ENCODE measurements around the gene HOXB6.

The HOXB6 gene

GRCh38 chr17:48565022-48565554 is 39.7 kb downstream of the HOXB6 start:
- no peak for DNase-seq

GRCh38 chr17:48564188-48565021 is 40.4 kb downstream of the HOXB6 start:
- DNase-seq = peak; percentile 35

- no peak for DNase-seq
Measured at GRCh38 chr17:48563867-48564187, 41.0 kb downstream of the HOXB6 start.

GRCh38 chr17:48563385-48563838 is 41.4 kb downstream of the HOXB6 start:
- DNase-seq = no peak

GRCh38 chr17:48562934-48563333 is 41.9 kb downstream of the HOXB6 start:
- no peak for DNase-seq

GRCh38 chr17:48561884-48562810 is 42.6 kb downstream of the HOXB6 start:
- DNase-seq = no peak

- no peak for DNase-seq
Measured at GRCh38 chr17:48559840-48560817, 44.7 kb downstream of the HOXB6 start.

GRCh38 chr17:48559122-48559839 is 45.5 kb downstream of the HOXB6 start:
- DNase-seq = no peak

GRCh38 chr17:48558831-48559121 is 46.0 kb downstream of the HOXB6 start:
- no peak for DNase-seq

GRCh38 chr17:48558057-48558830 is 46.5 kb downstream of the HOXB6 start:
- DNase-seq = no peak

GRCh38 chr17:48556576-48557401 is 48.0 kb downstream of the HOXB6 start:
- DNase-seq = no peak

GRCh38 chr17:48556229-48556575 is 48.6 kb downstream of the HOXB6 start:
- DNase-seq = no peak

- DNase-seq = peak; percentile 56
Measured at GRCh38 chr17:48555258-48556228, 49.2 kb downstream of the HOXB6 start.

- DNase-seq = no peak
Measured at GRCh38 chr17:48554412-48555257, 50.2 kb downstream of the HOXB6 start.

GRCh38 chr17:48553826-48554225 is 51.0 kb downstream of the HOXB6 start:
- DNase-seq = no peak

GRCh38 chr17:48553190-48553547 is 51.6 kb downstream of the HOXB6 start:
- DNase-seq = no peak

- DNase-seq = no peak
Measured at GRCh38 chr17:48552466-48553189, 52.2 kb downstream of the HOXB6 start.

All from NCI-H1105 (cell line).